Subcutaneous adipose tissue (tissue), 4 donors: ENCODE results near the gene TMEM132C. TPM values are rescaled to one million over a fixed set of nuclear protein-coding genes. Genes with fewer than 3 reads are reported as not detected.

Experiments
- CTCF ChIP-seq: fragments of 450-650 bp; IDR thresholded peaks from one replicate; pipeline ENCODE4 v1.5.1; 2016; ENCODE audit warnings: low read depth, mild to moderate bottlenecking, control low read depth, antibody characterized with exemption, moderate library complexity
- total RNA-seq, 4 donors: library from RNA; depleted of rRNA; stranded (reverse); fragments of >200 nt; gene quantifications; one replicate each; pipeline ENCODE4 v1.1.0, GENCODE V29; 2016

Gene TMEM132C
- total RNA-seq, 4 donors from 2014 or later: 44.2 to 73.5 (median 67.8) TPM

GRCh38 chr12:128288896-128289295 is 21.9 kb downstream of the TMEM132C start:
- no peak for TF ChIP-seq CTCF

GRCh38 chr12:128290938-128291337 is 24.0 kb downstream of the TMEM132C start:
- no peak for TF ChIP-seq CTCF

GRCh38 chr12:128298091-128298748 is 31.2 kb downstream of the TMEM132C start:
- no peak for TF ChIP-seq CTCF

- no peak for TF ChIP-seq CTCF
These were observed 38.4 kb downstream of the TMEM132C start for GRCh38 chr12:128305336-128305892.

- no peak for TF ChIP-seq CTCF
These were observed 40.8 kb downstream of the TMEM132C start for GRCh38 chr12:128307791-128308190.

GRCh38 chr12:128312661-128313060 is 45.7 kb downstream of the TMEM132C start:
- no peak for TF ChIP-seq CTCF

GRCh38 chr12:128313931-128314330 is 47.0 kb downstream of the TMEM132C start:
- no peak for TF ChIP-seq CTCF
